Glomerular visceral epithelial cell (primary cell): ENCODE results near the gene NRARP.

Experiments used
- DNase-seq: peaks from one replicate; pipeline ENCODE4 v3.0.0-alpha.2; 2016; ENCODE audit errors: extremely low spot score

NRARP gene

DNA sequence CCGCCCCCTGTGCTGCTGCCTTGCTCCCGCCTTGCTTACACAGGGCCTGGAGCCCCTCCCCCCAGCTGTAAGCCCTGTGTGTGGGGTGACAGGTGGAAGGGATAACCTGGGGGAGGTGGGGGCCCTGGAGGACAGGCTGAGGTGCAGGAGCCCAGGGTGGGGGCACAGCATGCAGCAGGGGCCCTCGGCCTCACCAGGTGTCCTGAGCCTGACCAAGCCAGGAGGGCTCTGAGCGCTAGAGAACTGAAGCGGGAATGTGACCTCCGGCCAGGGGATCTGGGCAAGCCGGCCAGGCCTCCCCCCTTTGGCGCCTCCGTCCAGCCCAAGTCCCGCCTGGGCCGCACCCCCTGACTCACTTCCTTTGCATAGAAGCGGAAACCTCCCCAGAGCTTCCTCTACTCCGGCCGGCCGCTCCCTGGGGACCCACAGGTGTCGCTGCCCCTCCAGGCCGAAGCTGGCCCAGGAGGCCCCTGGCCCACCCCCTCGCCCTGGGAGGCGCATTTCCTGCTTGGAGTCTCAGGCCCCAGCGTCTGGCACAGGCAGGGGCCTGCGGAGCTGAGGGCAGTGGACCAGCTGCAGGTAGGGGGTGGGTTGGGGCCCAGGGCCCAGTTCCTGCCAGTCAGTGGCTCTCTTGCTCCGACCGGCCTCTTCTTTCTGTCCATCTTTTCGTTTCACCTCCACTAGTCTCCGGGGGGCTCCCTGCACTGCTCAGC, 24.6 kb downstream of the NRARP start, which contains the start of gene TOR4A:
TSS of gene TOR4A (plus strand) at position 398 of the 713 bp plus-strand sequence. CDS start 964 bp downstream, outside the sequence.
- DNase-seq: peak; percentile 96

DNA sequence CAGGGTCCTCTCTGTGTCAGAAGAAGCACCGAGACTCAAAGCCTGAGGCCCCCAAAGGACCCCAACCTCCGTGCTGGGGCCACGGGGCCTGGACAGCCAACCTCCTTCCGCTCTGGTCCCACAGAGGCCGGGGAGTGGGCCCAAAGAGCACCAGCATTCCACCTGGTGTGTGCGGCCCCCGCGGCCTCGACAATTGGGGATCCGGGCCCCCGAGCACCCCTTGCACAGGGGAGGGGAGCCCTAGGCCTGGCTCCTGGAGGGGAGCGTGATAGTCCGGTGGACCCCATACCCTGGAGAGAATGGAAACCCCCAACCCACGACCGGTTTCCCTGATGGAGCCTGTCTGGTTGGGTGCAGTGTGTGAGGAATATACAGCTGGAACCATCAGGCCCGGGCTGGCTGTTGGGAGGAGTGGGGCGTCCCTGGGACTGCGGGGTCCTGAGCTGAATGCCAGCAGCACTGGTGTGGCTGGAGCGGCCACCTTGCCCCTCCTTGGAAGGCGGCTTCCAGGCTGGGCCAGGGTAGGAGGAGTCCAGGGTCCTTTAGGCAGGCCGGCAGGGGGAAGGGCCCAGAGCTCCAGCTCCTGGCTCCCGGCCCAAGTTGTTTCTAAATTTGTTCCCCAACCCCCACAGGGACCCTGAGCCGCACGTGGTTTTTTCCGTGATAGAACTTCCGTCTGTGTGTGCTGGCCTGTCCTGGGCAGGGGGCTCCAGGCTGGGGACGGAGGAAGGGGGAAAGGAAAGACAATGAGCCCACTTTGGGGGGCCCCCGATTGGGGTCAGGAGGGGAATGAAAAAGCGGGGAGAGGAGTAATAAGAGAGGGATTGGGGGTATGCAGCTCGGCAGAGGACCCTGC, 25.4 kb downstream of the NRARP start:
- DNase-seq: peak; percentile 52

DNA sequence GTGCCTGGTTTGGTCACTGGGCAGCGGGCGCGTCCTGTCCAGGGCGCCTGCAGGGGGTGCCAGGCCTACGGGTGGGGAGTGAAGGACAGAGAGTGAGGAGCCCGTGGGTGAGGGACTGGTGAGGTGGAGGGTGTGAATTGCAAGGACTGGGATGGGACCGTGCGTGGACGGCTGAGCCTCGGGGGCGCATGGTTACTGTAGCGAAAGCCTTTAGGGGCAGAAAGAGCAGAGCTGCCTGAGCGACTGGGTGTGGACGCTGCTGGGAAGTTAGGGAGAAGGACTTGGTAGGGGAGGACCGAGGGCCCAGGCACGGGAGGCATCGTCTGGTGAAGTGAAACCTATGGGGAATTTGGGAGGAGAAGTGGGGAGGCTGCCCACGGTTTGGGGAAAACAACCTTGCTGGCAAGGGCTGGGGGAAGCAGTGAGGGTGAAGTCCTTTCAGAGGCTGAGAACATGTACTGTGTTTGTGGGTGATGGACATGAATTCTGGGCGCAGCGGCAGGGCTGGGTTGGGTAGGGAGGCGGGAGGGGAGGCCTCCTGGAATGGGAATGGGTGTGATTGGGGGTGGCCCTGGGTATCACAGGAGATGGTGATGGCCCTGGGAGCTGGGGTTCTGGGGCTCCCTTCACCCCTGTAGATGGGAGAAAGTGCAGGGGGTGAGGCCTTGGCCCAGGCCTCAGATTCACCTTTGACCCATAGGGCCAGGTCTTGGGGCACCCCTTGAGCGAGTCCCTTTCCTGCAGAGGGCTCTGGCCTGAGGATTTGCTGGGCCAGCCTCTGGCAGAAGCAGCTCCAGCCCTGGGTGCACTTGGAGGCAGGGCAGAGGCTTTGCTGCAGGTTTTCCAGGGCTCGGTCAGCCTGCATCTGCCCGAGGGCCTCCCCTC, 26.2 kb downstream of the NRARP start:
- DNase-seq: no peak

DNA sequence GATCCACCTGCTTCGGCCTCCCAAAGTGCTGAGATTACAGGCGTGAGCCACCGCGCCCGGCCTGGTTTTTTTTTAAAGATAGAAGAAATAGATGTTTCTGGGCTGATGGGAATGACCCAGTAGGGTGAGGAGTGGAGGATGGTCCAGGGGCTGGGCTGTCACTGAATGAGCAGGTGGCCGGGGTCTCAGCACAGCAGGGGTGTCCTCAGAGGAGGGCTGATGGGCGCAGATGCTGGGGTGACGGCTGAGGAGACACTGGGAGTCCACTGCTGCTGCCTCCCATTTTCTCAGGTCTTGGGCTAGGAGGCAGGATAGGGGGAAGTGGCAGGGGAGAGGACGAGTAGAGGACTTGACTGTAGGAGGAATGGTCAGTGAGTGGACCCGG, 26.9 kb downstream of the NRARP start:
- no peak for DNase-seq

DNA sequence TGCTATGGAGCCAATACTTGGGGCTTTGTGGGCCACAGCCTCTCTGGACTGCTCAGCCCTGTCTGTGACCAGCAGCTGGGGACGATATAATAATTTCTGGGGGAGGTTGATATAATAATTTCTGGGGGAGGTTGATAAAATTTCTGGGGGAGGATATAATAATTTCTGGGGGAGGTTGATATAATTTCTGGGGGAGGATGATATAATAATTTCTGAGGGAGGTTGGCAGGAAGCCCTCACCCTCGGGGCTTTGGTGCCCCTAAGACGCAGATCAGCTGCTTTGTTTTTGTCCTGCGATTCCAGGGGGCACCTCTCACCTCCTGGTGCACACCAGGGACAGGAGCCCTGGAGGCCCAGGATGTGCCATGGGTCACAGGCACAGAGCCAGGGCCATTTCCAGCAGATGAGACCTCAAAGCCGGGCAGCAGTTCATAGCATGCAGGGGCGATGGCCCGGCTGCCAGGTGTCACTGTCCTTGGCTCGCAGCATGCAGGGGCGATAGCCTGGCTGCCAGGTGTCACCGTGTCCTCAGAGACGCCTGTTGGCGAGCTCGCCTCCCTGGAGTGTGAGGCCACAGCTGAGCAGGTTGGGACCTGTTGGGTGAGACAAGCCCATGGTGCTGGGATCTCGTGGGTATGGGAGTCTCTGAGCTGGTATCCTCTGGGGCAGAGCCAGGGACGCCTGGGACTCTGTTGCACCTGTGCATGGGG, 28.3 kb downstream of the NRARP start:
- no peak for DNase-seq

GRCh38 chr9:137273095-137273490, 29.0 kb downstream of the NRARP start:
- no peak for DNase-seq

- no peak for DNase-seq
Observed at GRCh38 chr9:137272241-137273094, 29.6 kb downstream of the NRARP start.

- DNase-seq: no peak
Observed at GRCh38 chr9:137271696-137272076, 30.4 kb downstream of the NRARP start.

- no peak for DNase-seq
Observed at GRCh38 chr9:137270929-137271695, 31.0 kb downstream of the NRARP start.

DNA sequence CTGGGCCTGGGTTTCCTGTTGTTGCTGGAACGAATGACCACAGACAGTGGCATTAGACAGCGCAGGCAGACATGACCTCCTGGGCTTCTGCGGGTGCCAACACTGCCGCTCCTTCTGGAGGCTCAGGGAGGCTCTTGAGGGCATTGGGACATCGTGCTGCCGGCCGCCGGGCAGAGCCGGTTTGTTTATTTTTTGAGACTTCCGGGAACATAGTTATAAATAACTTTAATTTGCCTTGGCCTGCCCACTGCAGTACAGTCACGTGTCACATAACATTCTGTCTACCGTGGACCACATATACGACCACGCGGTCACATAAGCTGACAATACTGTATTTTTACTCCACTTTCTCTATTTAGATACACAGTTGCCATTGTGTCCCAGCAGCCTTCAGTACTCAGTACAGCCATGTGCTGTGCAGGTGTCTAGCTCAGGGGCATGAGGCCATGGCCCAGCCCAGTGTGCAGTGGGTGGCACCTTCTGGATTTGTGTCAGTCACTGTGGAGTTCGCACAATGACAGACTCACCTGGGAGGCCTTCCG, 32.8 kb downstream of the NRARP start:
- DNase-seq: no peak

- DNase-seq: no peak
Observed at GRCh38 chr9:137268538-137269201, 33.4 kb downstream of the NRARP start.

- DNase-seq: no peak
Observed at GRCh38 chr9:137267933-137268355, 34.1 kb downstream of the NRARP start.

GRCh38 chr9:137266585-137267453, 35.3 kb downstream of the NRARP start:
- DNase-seq: no peak

DNA sequence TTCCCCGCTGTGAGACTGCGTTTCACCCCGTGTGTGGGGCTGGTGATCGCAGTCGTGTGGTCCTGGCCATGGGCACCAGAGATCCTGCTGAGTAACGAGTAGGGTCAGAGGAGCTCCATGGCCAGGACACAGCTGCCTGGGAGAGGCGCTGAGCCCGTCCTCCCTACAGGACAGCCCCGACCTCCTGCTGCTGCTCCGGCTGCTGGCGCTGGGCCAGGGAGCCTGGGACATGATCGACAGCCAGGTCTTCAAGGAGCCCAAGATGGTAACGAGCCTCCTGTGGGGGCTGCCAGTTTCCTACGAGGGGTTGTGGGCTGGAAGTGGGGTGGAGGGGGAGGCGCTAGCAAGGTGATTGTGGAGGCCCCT, 35.9 kb downstream of the NRARP start:
- DNase-seq: no peak

- no peak for DNase-seq
Observed at GRCh38 chr9:137265496-137266161, 36.4 kb downstream of the NRARP start.

DNA sequence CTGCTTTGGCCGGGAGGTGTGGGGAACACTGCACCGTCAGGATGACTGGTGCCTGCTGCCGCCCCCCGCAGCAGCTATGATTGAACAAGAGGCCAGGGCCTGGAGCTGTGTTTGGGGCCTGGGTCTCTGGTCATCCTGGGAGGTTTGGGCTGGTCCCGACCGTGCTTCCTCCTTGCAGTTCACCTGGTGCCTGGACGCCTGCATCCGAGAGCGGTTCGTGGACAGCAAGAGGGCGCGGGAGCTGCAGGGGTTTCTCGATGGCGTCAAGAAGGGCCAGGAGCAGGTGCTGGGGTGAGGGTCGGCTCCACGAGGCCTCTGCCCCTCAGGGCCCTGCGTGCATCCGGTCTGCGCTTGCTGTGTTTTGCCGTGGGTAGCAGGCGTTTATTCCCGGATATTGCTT, 38.0 kb downstream of the NRARP start:
- no peak for DNase-seq

GRCh38 chr9:137263506-137263905, 38.6 kb downstream of the NRARP start:
- no peak for DNase-seq
